ENCODE measurements around the gene CNDP2.
"Not testable (repeated sequence)": the region's sequence is repeated elsewhere in the genome, so short reads cannot be mapped to it uniquely, and the experiment has no call there.

Gene CNDP2

GRCh38 chr18:74499633-74500032 lies 3.5 kb downstream of the CNDP2 start:
- Histone ChIP-seq H3K79me2 (ENCODE audit: control insufficient read depth, low read length) (peaks cover 77% of the 10 kb centered on the region), H3K27me3 (ENCODE audit: control insufficient read depth, low read length) (no peaks in the 10 kb centered on the region), H4K20me1 (ENCODE audit: control insufficient read depth, insufficient read depth, low read depth, low read length) (no peaks in the 10 kb centered on the region; the same call in 1 of the 2 replicates), H3K4me3 (ENCODE audit: low read length) (peak overlapping the region; percentile 96), H3K27ac (ENCODE audit: low read depth, low read length) (peak overlapping the region; percentile 81), H3K4me1 (ENCODE audit: control insufficient read depth, low read length) (peaks cover 34% of the 10 kb centered on the region), H3K9me3 (ENCODE audit: control insufficient read depth, insufficient read depth, low read length) (no peaks in the 10 kb centered on the region), H3K4me2 (ENCODE audit: low read length) (peak overlapping the region; percentile 81), H3K36me3 (ENCODE audit: control insufficient read depth, low read length) (peaks cover 49% of the 10 kb centered on the region), H3F3A (ENCODE audit: control insufficient read depth, insufficient read depth) (peaks cover 19% of the 10 kb centered on the region), H3K9me2 (replicated peaks; ENCODE audit: control insufficient read depth, low read length) (no peaks in the 10 kb centered on the region)
- no peak for TF ChIP-seq CTCF (IDR thresholded peaks at IDR 0.05; ENCODE audit: low read depth, low read length, poor library complexity, severe bottlenecking)
- no peak for TF ChIP-seq EZH2phosphoT487 (IDR thresholded peaks at IDR 0.05; ENCODE audit: borderline replicate concordance, low read length)

GRCh38 chr18:74500372-74500771 lies 4.2 kb downstream of the CNDP2 start:
- TF ChIP-seq EZH2phosphoT487 (IDR thresholded peaks at IDR 0.05; ENCODE audit: borderline replicate concordance, low read length) = no peak
- TF ChIP-seq CTCF (IDR thresholded peaks at IDR 0.05; ENCODE audit: low read depth, low read length, poor library complexity, severe bottlenecking) = no peak
- Histone ChIP-seq H3K4me2 (ENCODE audit: low read length) (peak overlapping the region; percentile 81), H3K79me2 (ENCODE audit: control insufficient read depth, low read length) (peaks cover 79% of the 10 kb centered on the region), H3K4me1 (ENCODE audit: control insufficient read depth, low read length) (peaks cover 34% of the 10 kb centered on the region), H3K9me2 (replicated peaks; ENCODE audit: control insufficient read depth, low read length) (no peaks in the 10 kb centered on the region), H4K20me1 (ENCODE audit: control insufficient read depth, insufficient read depth, low read depth, low read length) (no peaks in the 10 kb centered on the region; the same call in 1 of the 2 replicates), H3K9me3 (ENCODE audit: control insufficient read depth, insufficient read depth, low read length) (no peaks in the 10 kb centered on the region), H3K36me3 (ENCODE audit: control insufficient read depth, low read length) (peaks cover 56% of the 10 kb centered on the region), H3K27ac (ENCODE audit: low read depth, low read length) (peak overlapping the region; percentile 81), H3K4me3 (ENCODE audit: low read length) (peak overlapping the region; percentile 96), H3K27me3 (ENCODE audit: control insufficient read depth, low read length) (no peaks in the 10 kb centered on the region), H3F3A (ENCODE audit: control insufficient read depth, insufficient read depth) (peaks cover 17% of the 10 kb centered on the region)

- peaks cover 60% of the 10 kb centered on the region for H3K36me3 ChIP-seq (ENCODE audit: control insufficient read depth, low read length)
- H4K20me1 ChIP-seq (ENCODE audit: control insufficient read depth, insufficient read depth, low read depth, low read length); H3K27me3 ChIP-seq (ENCODE audit: control insufficient read depth, low read length); H3K9me3 ChIP-seq (ENCODE audit: control insufficient read depth, insufficient read depth, low read length); H3K9me2 ChIP-seq (replicated peaks; ENCODE audit: control insufficient read depth, low read length): not testable (repeated sequence)
- H3F3A ChIP-seq (ENCODE audit: control insufficient read depth, insufficient read depth) = peaks cover 17% of the 10 kb centered on the region
- peak overlapping the region; percentile 81 for H3K4me2 ChIP-seq (ENCODE audit: low read length)
- H3K4me3 ChIP-seq (ENCODE audit: low read length) = peak overlapping the region; percentile 96
- H3K4me1 ChIP-seq (ENCODE audit: control insufficient read depth, low read length) = peaks cover 34% of the 10 kb centered on the region
- H3K79me2 ChIP-seq (ENCODE audit: control insufficient read depth, low read length) = peaks cover 79% of the 10 kb centered on the region
- peak overlapping the region; percentile 81 for H3K27ac ChIP-seq (ENCODE audit: low read depth, low read length)
Measured at GRCh38 chr18:74500774-74501173, 4.6 kb downstream of the CNDP2 start.

- Histone ChIP-seq H3K9me2 (replicated peaks; ENCODE audit: control insufficient read depth, low read length) (no peaks in the 10 kb centered on the region), H3K27me3 (ENCODE audit: control insufficient read depth, low read length) (no peaks in the 10 kb centered on the region), H3K4me2 (ENCODE audit: low read length) (peak overlapping the region; percentile 81), H3K4me3 (ENCODE audit: low read length) (peak overlapping the region; percentile 96), H4K20me1 (ENCODE audit: control insufficient read depth, insufficient read depth, low read depth, low read length) (no peaks in the 10 kb centered on the region; the same call in 1 of the 2 replicates), H3K9me3 (ENCODE audit: control insufficient read depth, insufficient read depth, low read length) (no peaks in the 10 kb centered on the region), H3F3A (ENCODE audit: control insufficient read depth, insufficient read depth) (peaks cover 17% of the 10 kb centered on the region), H3K36me3 (ENCODE audit: control insufficient read depth, low read length) (peaks cover 63% of the 10 kb centered on the region), H3K4me1 (ENCODE audit: control insufficient read depth, low read length) (peaks cover 34% of the 10 kb centered on the region), H3K27ac (ENCODE audit: low read depth, low read length) (peak overlapping the region; percentile 81), H3K79me2 (ENCODE audit: control insufficient read depth, low read length) (peaks cover 77% of the 10 kb centered on the region)
- no peak for TF ChIP-seq EZH2phosphoT487 (IDR thresholded peaks at IDR 0.05; ENCODE audit: borderline replicate concordance, low read length)
- TF ChIP-seq CTCF (IDR thresholded peaks at IDR 0.05; ENCODE audit: low read depth, low read length, poor library complexity, severe bottlenecking) = no peak
Measured at GRCh38 chr18:74501386-74501785, 5.2 kb downstream of the CNDP2 start.

All from DOHH2 (cell line).